ENCODE data around the gene KANSL1.
"Not testable (repeated sequence)": the region's sequence is repeated elsewhere in the genome, so short reads cannot be mapped to it uniquely, and the experiment has no call there.

KANSL1 gene

DNA sequence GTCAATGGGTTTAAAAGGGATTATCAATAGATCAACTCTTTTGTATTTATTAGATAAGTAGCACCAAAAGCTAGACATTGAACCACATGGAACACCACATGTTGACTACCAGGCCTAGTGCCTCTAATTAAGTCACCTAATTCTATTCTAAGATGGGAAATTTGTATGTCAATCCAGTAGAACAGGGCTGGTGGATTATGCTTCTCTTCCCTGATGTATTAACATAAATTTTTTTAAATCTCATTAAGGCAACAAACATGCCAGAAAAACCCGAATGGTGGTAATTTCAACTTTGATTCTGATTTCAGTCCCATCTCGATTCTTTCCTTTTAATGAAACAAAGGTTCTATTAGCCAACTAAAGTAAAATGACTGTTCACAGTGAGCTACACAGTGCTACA is 92.6 kb downstream of the KANSL1 start:
- no peak for DNase-seq (ENCODE audit: low read depth)
- TF ChIP-seq, protein P1, sequence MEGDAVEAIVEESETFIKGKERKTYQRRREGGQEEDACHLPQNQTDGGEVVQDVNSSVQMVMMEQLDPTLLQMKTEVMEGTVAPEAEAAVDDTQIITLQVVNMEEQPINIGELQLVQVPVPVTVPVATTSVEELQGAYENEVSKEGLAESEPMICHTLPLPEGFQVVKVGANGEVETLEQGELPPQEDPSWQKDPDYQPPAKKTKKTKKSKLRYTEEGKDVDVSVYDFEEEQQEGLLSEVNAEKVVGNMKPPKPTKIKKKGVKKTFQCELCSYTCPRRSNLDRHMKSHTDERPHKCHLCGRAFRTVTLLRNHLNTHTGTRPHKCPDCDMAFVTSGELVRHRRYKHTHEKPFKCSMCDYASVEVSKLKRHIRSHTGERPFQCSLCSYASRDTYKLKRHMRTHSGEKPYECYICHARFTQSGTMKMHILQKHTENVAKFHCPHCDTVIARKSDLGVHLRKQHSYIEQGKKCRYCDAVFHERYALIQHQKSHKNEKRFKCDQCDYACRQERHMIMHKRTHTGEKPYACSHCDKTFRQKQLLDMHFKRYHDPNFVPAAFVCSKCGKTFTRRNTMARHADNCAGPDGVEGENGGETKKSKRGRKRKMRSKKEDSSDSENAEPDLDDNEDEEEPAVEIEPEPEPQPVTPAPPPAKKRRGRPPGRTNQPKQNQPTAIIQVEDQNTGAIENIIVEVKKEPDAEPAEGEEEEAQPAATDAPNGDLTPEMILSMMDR (IDR thresholded peaks at IDR 0.05; ENCODE audit: low read length, missing control alignments): no peak
- no peak overlapping the region for H3K4me3 ChIP-seq (replicated peaks; ENCODE audit: low read depth, low read length)

DNA sequence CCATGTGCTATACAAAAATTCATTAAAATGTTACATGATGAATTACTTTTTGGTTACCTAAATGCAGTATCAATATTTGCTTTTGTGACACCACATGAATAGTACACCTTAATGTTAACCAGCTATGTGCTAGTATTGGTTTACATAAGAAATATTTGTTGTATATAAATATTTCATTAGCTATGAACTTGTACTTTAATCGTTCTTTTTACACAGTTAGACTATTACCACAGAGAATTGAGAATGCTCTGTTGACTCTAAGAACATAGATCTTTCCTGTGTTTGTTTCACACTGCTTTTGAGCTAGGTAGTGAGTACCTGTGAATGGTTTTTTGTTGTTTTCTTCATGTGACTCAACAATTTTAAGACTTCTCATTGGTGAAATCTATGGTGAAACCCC is 93.4 kb downstream of the KANSL1 start:
- no peak overlapping the region for H3K4me3 ChIP-seq (replicated peaks; ENCODE audit: low read depth, low read length)
- TF ChIP-seq, protein P1 (IDR thresholded peaks at IDR 0.05; ENCODE audit: low read length, missing control alignments): no peak
- DNase-seq (ENCODE audit: low read depth): no peak

DNA sequence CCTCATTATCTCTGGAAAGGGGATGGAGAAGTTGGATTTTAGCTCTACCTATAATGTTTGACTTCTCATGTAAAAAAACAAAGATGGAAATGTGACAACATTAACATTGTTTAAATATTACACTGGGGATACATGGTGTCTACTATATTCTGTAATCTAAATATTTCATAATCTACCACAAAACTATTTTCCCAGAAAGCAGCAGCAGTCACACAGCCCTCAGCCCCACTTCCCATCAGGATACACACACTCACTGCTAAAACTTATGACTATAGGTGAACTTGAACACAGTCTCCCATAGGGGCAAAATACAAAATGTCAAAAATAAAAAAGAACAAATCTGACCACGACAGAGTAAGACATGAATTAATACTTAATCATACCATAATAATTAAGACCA is 95.7 kb downstream of the KANSL1 start:
- TF ChIP-seq, protein P1 (IDR thresholded peaks at IDR 0.05; ENCODE audit: low read length, missing control alignments): no peak
- H3K4me3 ChIP-seq (replicated peaks; ENCODE audit: low read depth, low read length): no peak overlapping the region
- DNase-seq (ENCODE audit: low read depth): peak; percentile 49

- no peak for DNase-seq (ENCODE audit: low read depth)
- no peak overlapping the region for H3K4me3 ChIP-seq (replicated peaks; ENCODE audit: low read depth, low read length)
- TF ChIP-seq, protein P1 (IDR thresholded peaks at IDR 0.05; ENCODE audit: low read length, missing control alignments): no peak
Observed at GRCh38 chr17:46092991-46093390, 100.2 kb downstream of the KANSL1 start.

DNA sequence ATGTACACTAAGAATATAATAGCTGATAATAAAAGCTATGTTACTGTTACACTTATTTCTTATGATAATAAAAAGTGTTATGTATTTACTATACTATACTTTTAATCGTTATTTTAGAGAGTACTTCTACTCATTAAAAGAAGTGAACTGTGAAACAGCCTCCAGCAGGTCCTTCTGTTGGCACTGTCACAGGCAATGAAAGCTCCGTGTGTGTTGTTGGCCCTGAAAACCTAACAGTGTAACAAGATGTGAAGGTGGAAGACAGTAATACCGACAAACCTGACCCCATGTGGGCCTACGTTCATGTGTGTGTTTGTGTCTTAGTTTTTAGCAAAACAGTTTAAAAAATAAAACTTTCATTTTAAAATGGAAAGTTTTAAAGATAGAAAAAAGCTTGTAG is 102.4 kb downstream of the KANSL1 start:
- DNase-seq (ENCODE audit: low read depth): no peak
- TF ChIP-seq, protein P1 (IDR thresholded peaks at IDR 0.05; ENCODE audit: low read length, missing control alignments): no peak
- no peak overlapping the region for H3K4me3 ChIP-seq (replicated peaks; ENCODE audit: low read depth, low read length)

GRCh38 chr17:46089389-46089965 is 103.8 kb downstream of the KANSL1 start:
- TF ChIP-seq, protein P1 (IDR thresholded peaks at IDR 0.05; ENCODE audit: low read length, missing control alignments): no peak
- no peak overlapping the region for H3K4me3 ChIP-seq (replicated peaks; ENCODE audit: low read depth, low read length)
- no peak for DNase-seq (ENCODE audit: low read depth)

GRCh38 chr17:46088595-46088994 is 104.6 kb downstream of the KANSL1 start:
- no peak overlapping the region for H3K4me3 ChIP-seq (replicated peaks; ENCODE audit: low read depth, low read length)
- DNase-seq (ENCODE audit: low read depth): no peak
- TF ChIP-seq, protein P1 (IDR thresholded peaks at IDR 0.05; ENCODE audit: low read length, missing control alignments): no peak

GRCh38 chr17:46087871-46088270 is 105.4 kb downstream of the KANSL1 start:
- not testable (repeated sequence) for H3K4me3 ChIP-seq (replicated peaks; ENCODE audit: low read depth, low read length); DNase-seq (ENCODE audit: low read depth)
